PC-9 (cell line): ENCODE measurements around the gene ABI3BP. TPM values are rescaled to one million over a fixed set of nuclear protein-coding genes. Genes with fewer than 3 reads are reported as not detected.

ENCODE experiments used
- BruUV-seq: library from RNA; stranded (reverse); fragments of 400-500 nt; replicated peaks from 2 replicates; lab custom pipeline; 2021; lab: Mats Ljungman, UMichigan
- CTCF ChIA-PET: fragments of 300-600 bp; sonication (Branson Sonifier 250); formaldehyde crosslinking; loops from one replicate; lab custom pipeline; 2022; ENCODE audit warnings: antibody characterized with exemption; lab: Charles Lee
- POLR2A ChIA-PET: fragments of 300-600 bp; sonication (Branson Sonifier 250); formaldehyde crosslinking; loops from one replicate; lab custom pipeline; 2022; ENCODE audit warnings: antibody characterized with exemption; ENCODE audit not compliant: unreplicated experiment; lab: Charles Lee
- DNase-seq, 2 experiments: peaks; one replicate each; pipeline versions ENCODE4 v3.0.0 to v3.0.0-alpha.2; 2015 to 2022; ENCODE audit warnings: mixed read lengths in 1 of 2
- H2AFZ ChIP-seq: fragments of 200-600 bp; sonication (generic); 2 replicates; pipeline ENCODE4 v1.8.1; 2017; ENCODE audit warnings: antibody characterized with exemption
- H3F3A ChIP-seq: fragments of 200-600 bp; sonication (generic); 2 replicates; pipeline ENCODE4 v1.8.1; 2017; ENCODE audit warnings: antibody characterized with exemption, mild to moderate bottlenecking, low read depth; ENCODE audit not compliant: insufficient read depth
- H3K27ac ChIP-seq: fragments of 200-600 bp; sonication (generic); 2 replicates; pipeline ENCODE4 v1.6.1; 2016; ENCODE audit warnings: mixed run types
- H3K27me3 ChIP-seq: fragments of 200-600 bp; sonication (generic); 2 replicates; pipeline ENCODE4 v1.6.1; 2016; ENCODE audit warnings: low read depth, mixed run types; ENCODE audit not compliant: insufficient read depth
- H3K36me3 ChIP-seq: fragments of 200-600 bp; sonication (generic); 2 replicates; pipeline ENCODE4 v1.6.1; 2016; ENCODE audit warnings: low read depth, mixed run types
- H3K4me1 ChIP-seq: fragments of 200-600 bp; sonication (generic); replicated peaks from 2 replicates; pipeline ENCODE4 v1.6.1; 2016; ENCODE audit warnings: mixed run types; ENCODE audit not compliant: insufficient read depth
- H3K4me2 ChIP-seq: fragments of 200-600 bp; sonication (generic); 2 replicates; pipeline ENCODE4 v1.6.1; 2017; ENCODE audit warnings: mixed run types
- H3K4me3 ChIP-seq: fragments of 200-600 bp; sonication (generic); 2 replicates; pipeline ENCODE4 v1.6.1; 2016; ENCODE audit warnings: mixed run types
- H3K79me2 ChIP-seq: fragments of 200-600 bp; sonication (generic); 2 replicates; pipeline ENCODE4 v1.6.1; 2017; ENCODE audit warnings: low read depth, mixed run types
- H3K9me2 ChIP-seq: fragments of 200-600 bp; sonication (generic); 2 replicates; pipeline ENCODE4 v1.8.1; 2017; ENCODE audit warnings: mild to moderate bottlenecking; ENCODE audit not compliant: insufficient read depth
- H3K9me3 ChIP-seq: fragments of 200-600 bp; sonication (generic); 2 replicates; pipeline ENCODE4 v1.8.1; 2016; ENCODE audit warnings: low read depth; ENCODE audit not compliant: insufficient read depth
- H4K20me1 ChIP-seq: fragments of 200-600 bp; sonication (generic); 2 replicates; pipeline ENCODE4 v1.8.1; 2017; ENCODE audit not compliant: insufficient read depth
- EZH2 ChIP-seq: fragments of 200-600 bp; sonication (generic); IDR thresholded peaks from 2 replicates; pipeline ENCODE4 v1.8.0; 2017; ENCODE audit warnings: antibody characterized with exemption, low read depth
- intact Hi-C: fragments of 100-400 bp; cut with micrococcal nuclease; formaldehyde crosslinking; loops from one replicate; pipeline ENCODE4 v1.10.0; 2022; ENCODE audit not compliant: unreplicated experiment
- total RNA-seq: library from RNA; stranded (reverse); gene quantifications from 2 replicates; pipeline ENCODE4 v1.2.3, GENCODE V29; 2021
- TF ChIP-seq, protein P1 (sequence below): fragments of 200-600 bp; sonication (generic); conservative IDR thresholded peaks from 2 replicates; pipeline ENCODE4 v1.6.1; 2017; ENCODE audit warnings: mixed run types, antibody characterized with exemption, mild to moderate bottlenecking, moderate library complexity

Gene ABI3BP
- total RNA-seq, 1 experiment from 2014 or later, result 4.2 TPM

DNA sequence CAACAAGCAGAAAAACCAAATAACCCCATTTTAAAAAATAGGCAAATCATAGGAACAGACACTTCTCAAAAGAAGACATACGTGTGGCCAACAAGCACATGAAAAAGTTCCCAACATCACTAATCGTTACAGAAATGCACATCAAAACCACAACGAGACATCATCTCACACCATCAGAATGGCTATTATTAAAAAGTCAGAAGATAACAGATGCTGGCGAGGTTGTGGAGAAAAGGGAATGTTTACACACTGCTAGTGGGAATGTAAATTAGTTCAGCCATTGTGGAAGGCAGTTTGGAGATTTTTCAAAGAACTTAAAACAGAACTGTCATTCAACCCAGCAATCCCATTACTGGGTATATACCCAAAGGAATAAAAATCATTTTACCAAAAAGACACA lies 60.7 kb downstream of the ABI3BP start:
- POLR2A ChIA-PET, result no interaction called here
- intact Hi-C loops, result no loop called here
- Histone ChIP-seq H3K27me3 (no peaks in the 10 kb centered on the region), H3K36me3 (no peaks in the 10 kb centered on the region), H2AFZ (no peak overlapping the region), H3K9me2 (no peaks in the 10 kb centered on the region; the same call in 1 of the 2 replicates), H3K9me3 (no peaks in the 10 kb centered on the region), H3K27ac (no peak overlapping the region), H3K4me2 (no peak overlapping the region), H3F3A (no peaks in the 10 kb centered on the region), H3K4me3 (no peak overlapping the region), H3K4me1 (no peaks in the 10 kb centered on the region), H4K20me1 (no peaks in the 10 kb centered on the region), H3K79me2 (no peaks in the 10 kb centered on the region)
- CTCF ChIA-PET, result interaction anchor here (0.6 kb wide), 1 partner anchor 172 kb away, joined by 3 read pairs; no protein-coding TSS in a partner anchor
- TF ChIP-seq EZH2, result no peak
- TF ChIP-seq, protein P1, sequence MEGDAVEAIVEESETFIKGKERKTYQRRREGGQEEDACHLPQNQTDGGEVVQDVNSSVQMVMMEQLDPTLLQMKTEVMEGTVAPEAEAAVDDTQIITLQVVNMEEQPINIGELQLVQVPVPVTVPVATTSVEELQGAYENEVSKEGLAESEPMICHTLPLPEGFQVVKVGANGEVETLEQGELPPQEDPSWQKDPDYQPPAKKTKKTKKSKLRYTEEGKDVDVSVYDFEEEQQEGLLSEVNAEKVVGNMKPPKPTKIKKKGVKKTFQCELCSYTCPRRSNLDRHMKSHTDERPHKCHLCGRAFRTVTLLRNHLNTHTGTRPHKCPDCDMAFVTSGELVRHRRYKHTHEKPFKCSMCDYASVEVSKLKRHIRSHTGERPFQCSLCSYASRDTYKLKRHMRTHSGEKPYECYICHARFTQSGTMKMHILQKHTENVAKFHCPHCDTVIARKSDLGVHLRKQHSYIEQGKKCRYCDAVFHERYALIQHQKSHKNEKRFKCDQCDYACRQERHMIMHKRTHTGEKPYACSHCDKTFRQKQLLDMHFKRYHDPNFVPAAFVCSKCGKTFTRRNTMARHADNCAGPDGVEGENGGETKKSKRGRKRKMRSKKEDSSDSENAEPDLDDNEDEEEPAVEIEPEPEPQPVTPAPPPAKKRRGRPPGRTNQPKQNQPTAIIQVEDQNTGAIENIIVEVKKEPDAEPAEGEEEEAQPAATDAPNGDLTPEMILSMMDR, result no peak
- BruUV-seq, result no TSS peak
- DNase-seq, result no peak

DNA sequence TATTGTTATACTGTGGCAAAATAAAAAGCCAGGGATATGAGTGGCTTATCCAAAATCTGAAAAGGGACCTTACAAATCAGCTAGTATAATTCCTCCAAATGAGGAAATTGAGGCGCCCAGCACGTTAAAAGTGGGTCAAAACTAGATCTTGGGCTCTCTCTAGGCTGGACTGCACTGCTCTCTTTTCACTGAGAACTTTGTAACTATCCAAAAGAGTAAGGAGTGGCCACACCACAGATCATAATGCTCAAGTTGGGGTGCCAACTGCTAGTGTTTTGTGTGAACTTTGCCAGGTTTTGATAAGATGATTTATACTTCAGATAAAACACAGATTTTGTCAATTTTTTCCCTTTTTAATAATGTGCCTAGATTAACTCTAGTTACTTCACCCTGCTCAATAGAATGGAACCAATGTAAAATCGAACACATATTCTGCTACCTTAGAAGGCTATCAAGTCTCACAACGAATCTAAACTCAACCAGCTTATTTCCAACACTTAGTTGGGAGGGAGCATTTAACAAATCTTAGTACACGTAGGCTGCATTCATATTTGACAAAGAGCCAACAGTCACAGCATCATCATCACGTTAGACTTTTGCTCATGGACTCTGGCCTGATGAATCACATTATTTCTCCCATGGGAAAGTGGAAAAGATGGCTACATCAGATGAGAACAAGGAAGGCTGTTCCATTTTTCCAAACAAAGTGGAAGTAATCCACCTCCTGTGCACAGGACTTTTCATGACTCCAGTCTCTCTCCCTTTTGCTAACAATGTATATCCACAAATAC lies 64.4 kb downstream of the ABI3BP start:
- Histone ChIP-seq H2AFZ (peak overlapping the region; percentile 7; the same call in 1 of the 2 replicates), H4K20me1 (no peaks in the 10 kb centered on the region)
- CTCF ChIA-PET, result no interaction called here

DNA sequence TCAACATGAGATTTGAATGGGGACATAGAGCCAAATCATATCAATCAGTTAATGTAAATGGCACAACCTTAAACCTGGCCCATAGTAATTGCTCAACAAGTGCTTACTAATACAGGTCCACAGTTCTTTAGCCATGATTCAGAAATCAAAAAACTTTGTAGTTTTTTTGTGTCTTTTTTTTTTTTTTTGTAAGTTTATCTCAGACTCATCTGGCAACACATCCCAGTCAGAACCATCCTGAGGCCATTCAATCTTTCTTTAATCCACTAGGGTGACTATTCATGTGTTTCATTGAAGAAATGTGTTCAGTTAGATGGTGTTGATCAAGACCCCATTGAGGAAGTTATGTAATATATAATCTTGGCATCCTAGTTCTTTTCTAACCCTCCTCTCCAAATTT lies 65.4 kb downstream of the ABI3BP start:
- BruUV-seq, result no TSS peak

More for the DNA sequence above, 64.4 kb downstream of the ABI3BP start:
- no peak overlapping the region for H3K4me2 ChIP-seq
- DNase-seq, result no peak
- no TSS peak for BruUV-seq
- H3F3A ChIP-seq, result no peaks in the 10 kb centered on the region
- intact Hi-C loops, result no loop called here
- H3K27ac ChIP-seq, result no peak overlapping the region
- H3K9me2 ChIP-seq, result no peaks in the 10 kb centered on the region; the same call in 1 of the 2 replicates
- no peaks in the 10 kb centered on the region for H3K79me2 ChIP-seq
- H3K36me3 ChIP-seq, result no peaks in the 10 kb centered on the region
- H3K27me3 ChIP-seq, result no peaks in the 10 kb centered on the region
- no peak overlapping the region for H3K4me3 ChIP-seq
- H3K9me3 ChIP-seq, result no peaks in the 10 kb centered on the region
- H3K4me1 ChIP-seq, result no peaks in the 10 kb centered on the region
- TF ChIP-seq, protein P1, result no peak
- no peak for TF ChIP-seq EZH2
- POLR2A ChIA-PET, result no interaction called here

More for the DNA sequence above, 65.4 kb downstream of the ABI3BP start:
- TF ChIP-seq EZH2, result no peak
- TF ChIP-seq, protein P1, result no peak
- intact Hi-C loops, result no loop called here
- H4K20me1 ChIP-seq, result no peaks in the 10 kb centered on the region
- H3K9me3 ChIP-seq, result no peaks in the 10 kb centered on the region
- POLR2A ChIA-PET, result no interaction called here
- H3F3A ChIP-seq, result no peaks in the 10 kb centered on the region
- no peaks in the 10 kb centered on the region for H3K4me1 ChIP-seq
- no peaks in the 10 kb centered on the region for H3K27me3 ChIP-seq
- no peak overlapping the region for H3K27ac ChIP-seq
- no peak overlapping the region for H3K4me3 ChIP-seq
- H2AFZ ChIP-seq, result no peak overlapping the region
- CTCF ChIA-PET, result no interaction called here
- no peaks in the 10 kb centered on the region for H3K79me2 ChIP-seq
- no peak for DNase-seq
- no peaks in the 10 kb centered on the region for H3K36me3 ChIP-seq
- H3K9me2 ChIP-seq, result peaks cover 6% of the 10 kb centered on the region
- H3K4me2 ChIP-seq, result no peak overlapping the region
